ENCODE data around the gene CNDP2. TPM values are rescaled to one million over a fixed set of nuclear protein-coding genes. Genes with fewer than 3 reads are reported as not detected.
"Not testable (repeated sequence)": the region's sequence is repeated elsewhere in the genome, so short reads cannot be mapped to it uniquely, and the experiment has no call there.

Gene CNDP2
- total RNA-seq, 1 donor: 36.9 TPM

- peaks cover 10% of the 10 kb centered on the region for H3K4me1 ChIP-seq (ENCODE audit: insufficient read depth, low read length)
- H3K4me3 ChIP-seq (ENCODE audit: low read length): no peak overlapping the region
- no peaks in the 10 kb centered on the region for H3K27me3 ChIP-seq (ENCODE audit: insufficient read depth, low read length)
- no peaks in the 10 kb centered on the region for H3K9me3 ChIP-seq (ENCODE audit: low read depth, low read length)
Observed at GRCh38 chr18:74486119-74486849, 9.9 kb upstream of the CNDP2 start.

DNA sequence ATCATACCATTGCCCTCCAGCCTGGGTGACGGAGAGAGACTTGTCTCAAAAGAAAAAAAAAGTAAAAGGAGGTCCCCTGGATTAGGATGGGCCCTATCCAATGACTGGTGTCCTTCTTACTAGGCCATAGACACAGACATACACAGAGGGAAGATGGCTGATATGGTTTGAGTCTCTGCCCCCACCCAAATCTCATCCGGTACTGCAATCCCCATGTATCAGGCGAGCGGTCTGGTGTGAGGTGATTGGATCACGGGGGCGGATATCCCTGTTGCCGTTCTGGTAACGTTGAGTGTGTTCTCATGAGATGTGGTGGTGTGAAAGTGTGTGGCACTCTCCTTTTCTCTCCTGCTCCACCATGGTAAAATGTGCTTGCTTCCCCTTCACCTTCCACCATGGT is 7.8 kb upstream of the CNDP2 start:
- H3K4me1 ChIP-seq (ENCODE audit: insufficient read depth, low read length): peaks cover 7% of the 10 kb centered on the region
- no peaks in the 10 kb centered on the region for H3K9me3 ChIP-seq (ENCODE audit: low read depth, low read length)
- H3K4me3 ChIP-seq (ENCODE audit: low read length): no peak overlapping the region
- no peaks in the 10 kb centered on the region for H3K27me3 ChIP-seq (ENCODE audit: insufficient read depth, low read length)

- Histone ChIP-seq H3K4me3 (ENCODE audit: low read length) (no peak overlapping the region), H3K27me3 (ENCODE audit: insufficient read depth, low read length) (no peaks in the 10 kb centered on the region)
Observed at GRCh38 chr18:74488864-74489263, 7.3 kb upstream of the CNDP2 start.

GRCh38 chr18:74489676-74490075 is 6.5 kb upstream of the CNDP2 start:
- Histone ChIP-seq H3K9me3 (ENCODE audit: low read depth, low read length) (no peaks in the 10 kb centered on the region), H3K4me3 (ENCODE audit: low read length) (no peak overlapping the region), H3K27me3 (ENCODE audit: insufficient read depth, low read length) (no peaks in the 10 kb centered on the region), H3K4me1 (ENCODE audit: insufficient read depth, low read length) (peaks cover 3% of the 10 kb centered on the region)

More at GRCh38 chr18:74488864-74489263, 7.3 kb upstream of the CNDP2 start:
- no peaks in the 10 kb centered on the region for H3K9me3 ChIP-seq (ENCODE audit: low read depth, low read length)
- peaks cover 7% of the 10 kb centered on the region for H3K4me1 ChIP-seq (ENCODE audit: insufficient read depth, low read length)

DNA sequence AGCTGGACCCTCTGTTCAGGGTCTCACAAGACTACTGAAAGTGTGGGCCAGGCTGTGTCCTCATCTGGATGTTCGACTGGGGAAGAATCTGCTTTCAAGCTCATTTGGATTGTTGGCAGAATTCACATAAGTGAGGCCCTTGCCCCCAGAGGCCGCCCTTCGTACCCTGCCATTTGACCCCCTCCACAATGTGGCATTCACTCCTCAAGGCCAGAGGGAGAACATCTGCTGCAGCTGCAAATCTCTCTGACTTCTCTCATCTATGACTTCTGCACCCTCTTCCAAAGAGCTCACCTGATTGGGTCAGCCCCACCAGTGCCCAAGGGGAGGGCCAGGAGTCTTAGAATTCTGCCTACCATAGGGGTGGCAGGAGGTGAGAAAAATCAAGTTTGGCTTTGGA is 3.9 kb upstream of the CNDP2 start:
- Histone ChIP-seq H3K4me1 (ENCODE audit: insufficient read depth, low read length) (peaks cover 13% of the 10 kb centered on the region), H3K27me3 (ENCODE audit: insufficient read depth, low read length) (no peaks in the 10 kb centered on the region), H3K9me3 (ENCODE audit: low read depth, low read length) (no peaks in the 10 kb centered on the region), H3K4me3 (ENCODE audit: low read length) (no peak overlapping the region)

DNA sequence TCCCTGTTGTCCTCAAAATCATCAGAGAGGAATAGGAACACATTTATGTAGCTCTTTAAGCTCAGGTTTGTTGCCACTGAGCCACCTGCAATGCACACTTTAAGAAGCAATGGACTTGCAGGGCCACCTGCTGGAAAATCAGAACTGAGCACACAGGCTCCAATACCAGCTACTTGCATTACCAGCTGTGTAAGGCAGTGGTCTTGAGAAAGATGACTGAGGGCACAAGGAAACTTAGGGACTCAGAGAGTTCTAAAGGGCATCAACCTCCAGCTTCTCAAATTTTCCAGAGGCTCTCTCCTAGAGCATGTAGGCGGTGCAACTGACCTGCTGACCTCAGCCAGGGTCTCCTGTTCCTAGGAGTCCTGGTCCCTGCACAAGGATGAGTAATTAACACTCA is 2.5 kb upstream of the CNDP2 start:
- H3K4me3 ChIP-seq (ENCODE audit: low read length): no peak overlapping the region

DNA sequence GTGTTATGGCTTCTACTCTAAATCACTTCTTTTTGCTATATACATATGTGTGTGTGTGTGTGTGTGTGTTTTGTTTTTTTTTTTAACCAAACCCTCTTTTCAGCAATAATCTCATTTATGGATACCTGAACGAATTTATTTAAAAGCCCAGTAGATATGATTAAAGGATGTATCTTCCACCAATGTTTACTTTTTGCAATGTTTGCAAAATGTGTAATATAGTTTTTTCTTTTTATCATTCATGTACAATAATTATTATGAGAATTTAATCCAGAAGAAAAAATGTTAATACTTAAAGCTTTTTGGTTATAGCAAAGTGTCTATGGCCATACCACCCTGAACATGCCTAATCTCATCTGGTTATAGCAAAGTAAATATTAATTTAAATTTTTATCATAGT is 1.6 kb upstream of the CNDP2 start:
- Histone ChIP-seq H3K4me1 (ENCODE audit: insufficient read depth, low read length) (peaks cover 35% of the 10 kb centered on the region), H3K9me3 (ENCODE audit: low read depth, low read length) (no peaks in the 10 kb centered on the region), H3K4me3 (ENCODE audit: low read length) (no peak overlapping the region), H3K27me3 (ENCODE audit: insufficient read depth, low read length) (no peaks in the 10 kb centered on the region)

More for the DNA sequence above, 2.5 kb upstream of the CNDP2 start:
- Histone ChIP-seq H3K27me3 (ENCODE audit: insufficient read depth, low read length) (no peaks in the 10 kb centered on the region), H3K9me3 (ENCODE audit: low read depth, low read length) (no peaks in the 10 kb centered on the region), H3K4me1 (ENCODE audit: insufficient read depth, low read length) (peaks cover 27% of the 10 kb centered on the region)

- Histone ChIP-seq H3K4me3 (ENCODE audit: low read length) (peak overlapping the region; percentile 79), H3K4me1 (ENCODE audit: insufficient read depth, low read length) (peaks cover 53% of the 10 kb centered on the region), H3K9me3 (ENCODE audit: low read depth, low read length) (no peaks in the 10 kb centered on the region), H3K27me3 (ENCODE audit: insufficient read depth, low read length) (no peaks in the 10 kb centered on the region)
Observed at GRCh38 chr18:74496508-74497323, 553 bp downstream of the CNDP2 start.

DNA sequence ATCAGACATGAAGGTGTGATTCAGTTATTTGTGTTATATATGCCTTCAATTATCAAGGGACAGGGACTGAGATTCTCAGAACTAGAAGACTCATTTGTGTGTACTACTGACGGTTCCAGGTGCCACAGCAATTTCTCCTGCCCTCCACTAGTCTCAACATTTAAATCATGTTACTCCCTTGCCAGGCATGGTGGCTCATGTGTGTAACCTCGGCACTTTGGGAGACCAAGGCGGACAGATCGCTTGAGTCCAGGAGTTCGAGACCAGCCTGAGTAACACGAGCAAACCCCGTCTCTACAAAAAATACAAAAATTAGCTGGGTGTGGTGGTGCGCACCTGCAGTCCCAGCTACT is 1.1 kb downstream of the CNDP2 start:
- Histone ChIP-seq H3K4me1 (ENCODE audit: insufficient read depth, low read length) (peaks cover 59% of the 10 kb centered on the region), H3K27me3 (ENCODE audit: insufficient read depth, low read length) (no peaks in the 10 kb centered on the region), H3K4me3 (ENCODE audit: low read length) (peak overlapping the region; percentile 79), H3K9me3 (ENCODE audit: low read depth, low read length) (no peaks in the 10 kb centered on the region)

GRCh38 chr18:74497778-74498177 is 1.6 kb downstream of the CNDP2 start:
- H3K27me3 ChIP-seq (ENCODE audit: insufficient read depth, low read length): no peaks in the 10 kb centered on the region
- no peaks in the 10 kb centered on the region for H3K9me3 ChIP-seq (ENCODE audit: low read depth, low read length)
- H3K4me3 ChIP-seq (ENCODE audit: low read length): no peak overlapping the region
- H3K4me1 ChIP-seq (ENCODE audit: insufficient read depth, low read length): peaks cover 63% of the 10 kb centered on the region

- Histone ChIP-seq H3K4me1 (ENCODE audit: insufficient read depth, low read length) (peaks cover 63% of the 10 kb centered on the region), H3K4me3 (ENCODE audit: low read length) (peak overlapping the region; percentile 43), H3K27me3 (ENCODE audit: insufficient read depth, low read length) (no peaks in the 10 kb centered on the region), H3K9me3 (ENCODE audit: low read depth, low read length) (no peaks in the 10 kb centered on the region)
Observed at GRCh38 chr18:74498712-74499627, 2.8 kb downstream of the CNDP2 start.

DNA sequence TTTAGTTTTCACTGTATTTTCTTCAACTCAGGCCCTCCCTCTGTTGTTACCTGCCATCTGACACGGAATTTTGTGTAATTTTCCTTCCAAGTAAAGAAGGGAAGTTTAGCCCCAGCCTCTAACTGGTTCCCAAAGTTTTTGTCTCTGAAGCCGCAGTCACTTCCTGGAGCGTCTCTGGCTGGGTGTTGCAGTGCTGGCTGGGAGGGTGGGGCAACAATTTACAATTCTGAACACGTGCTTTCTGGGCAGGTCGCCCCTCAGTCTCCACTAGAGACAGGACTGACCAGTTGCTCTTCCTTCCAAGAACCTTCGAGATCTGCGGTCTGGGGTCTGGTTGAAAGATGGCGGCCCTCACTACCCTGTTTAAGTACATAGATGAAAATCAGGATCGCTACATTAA is 3.5 kb downstream of the CNDP2 start:
- Histone ChIP-seq H3K27me3 (ENCODE audit: insufficient read depth, low read length) (no peaks in the 10 kb centered on the region), H3K9me3 (ENCODE audit: low read depth, low read length) (no peaks in the 10 kb centered on the region), H3K4me3 (ENCODE audit: low read length) (peak overlapping the region; percentile 43), H3K4me1 (ENCODE audit: insufficient read depth, low read length) (peaks cover 63% of the 10 kb centered on the region)

- peaks cover 62% of the 10 kb centered on the region for H3K4me1 ChIP-seq (ENCODE audit: insufficient read depth, low read length)
- no peaks in the 10 kb centered on the region for H3K27me3 ChIP-seq (ENCODE audit: insufficient read depth, low read length)
- H3K4me3 ChIP-seq (ENCODE audit: low read length): peak overlapping the region; percentile 43
- H3K9me3 ChIP-seq (ENCODE audit: low read depth, low read length): no peaks in the 10 kb centered on the region
Observed at GRCh38 chr18:74500372-74500771, 4.2 kb downstream of the CNDP2 start.

DNA sequence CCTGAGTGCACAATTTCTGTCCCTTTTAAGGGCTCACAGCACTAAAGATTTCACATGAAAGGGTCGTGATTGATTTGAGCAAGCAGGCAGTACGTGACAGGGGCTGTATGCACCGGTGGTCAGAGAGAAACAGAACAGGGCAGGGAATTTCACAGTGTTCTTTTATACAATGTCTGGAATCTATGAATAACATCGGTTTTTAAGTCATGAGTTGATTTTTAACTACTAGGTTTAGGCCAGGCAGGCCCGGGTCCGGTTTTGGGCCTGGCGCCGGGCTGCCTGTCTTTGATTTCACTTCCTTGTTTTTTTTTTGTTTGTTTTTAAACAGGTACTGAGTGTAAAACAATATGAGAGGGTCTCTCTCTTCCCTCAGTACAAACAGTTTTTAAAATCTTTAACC is 4.6 kb downstream of the CNDP2 start:
- not testable (repeated sequence) for H3K9me3 ChIP-seq (ENCODE audit: low read depth, low read length); H3K27me3 ChIP-seq (ENCODE audit: insufficient read depth, low read length)
- Histone ChIP-seq H3K4me1 (ENCODE audit: insufficient read depth, low read length) (peaks cover 59% of the 10 kb centered on the region), H3K4me3 (ENCODE audit: low read length) (peak overlapping the region; percentile 43)

DNA sequence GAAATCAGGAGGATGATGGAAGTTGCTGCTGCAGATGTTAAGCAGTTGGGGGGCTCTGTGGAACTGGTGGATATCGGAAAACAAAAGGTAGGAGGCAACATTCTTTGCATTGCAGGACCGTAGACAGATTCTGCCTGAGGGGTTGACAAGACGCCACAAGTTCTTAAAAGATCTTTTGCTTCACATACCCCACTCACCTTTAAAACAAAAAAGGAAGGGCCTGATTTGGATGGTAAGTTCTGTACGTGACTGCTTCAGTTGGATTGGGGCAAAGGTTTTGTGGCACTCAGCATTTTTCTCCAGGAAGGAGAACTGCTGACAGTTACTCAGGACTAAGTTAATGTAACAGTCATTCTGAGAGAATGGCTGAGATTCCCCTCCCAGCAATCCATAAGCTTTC is 5.2 kb downstream of the CNDP2 start:
- H3K9me3 ChIP-seq (ENCODE audit: low read depth, low read length): no peaks in the 10 kb centered on the region
- H3K27me3 ChIP-seq (ENCODE audit: insufficient read depth, low read length): no peaks in the 10 kb centered on the region
- H3K4me1 ChIP-seq (ENCODE audit: insufficient read depth, low read length): peaks cover 59% of the 10 kb centered on the region
- H3K4me3 ChIP-seq (ENCODE audit: low read length): no peak overlapping the region
